Naive thymus-derived CD8-positive, alpha-beta T cell (primary cell): ENCODE results near the gene PRKCI. TPM values are rescaled to one million over a fixed set of nuclear protein-coding genes. Genes with fewer than 3 reads are reported as not detected.
"Not testable (repeated sequence)": the region's sequence is repeated elsewhere in the genome, so short reads cannot be mapped to it uniquely, and the experiment has no call there.

Experiments used
- ATAC-seq, 2 donors: fragments of 150-1000 bp; cut with Tn5 transposase in 1 of 2; sonication (Bioruptor Pico), chemical (Tn5 transposase) in 1 of 2; 1 replicate in 1 of 2; 2 replicates in 1 of 2; pipeline ENCODE4 v1.10.0; 2021; ENCODE audit warnings: mild to moderate bottlenecking in 2 of 2, moderate library complexity in 2 of 2
- POLR2A ChIA-PET: fragments of 350-600 bp; sonication (Branson Sonifier 250); formaldehyde crosslinking; loops from one replicate; lab custom pipeline; 2021; ENCODE audit warnings: antibody characterized with exemption; lab: Charles Lee
- DNase-seq, 10 donors: peaks; one replicate each; pipeline versions ENCODE4 v3.0.0 to v3.0.0-alpha.2; 2020 to 2022
- H3K27ac Mint-ChIP-seq, 10 donors: one replicate each; pipeline ENCODE4 v1.8.0; 2020 to 2022; ENCODE audit warnings: mild to moderate bottlenecking in 10 of 10, mixed read lengths in 10 of 10, moderate library complexity in 4 of 10, inconsistent platforms in 1 of 10
- H3K27me3 Mint-ChIP-seq, 5 donors: one replicate each; pipeline ENCODE4 v1.8.0; 2021 to 2022; ENCODE audit warnings: mixed read lengths in 5 of 5
- H3K36me3 Mint-ChIP-seq, 3 donors: one replicate each; pipeline ENCODE4 v1.8.0; 2020 to 2022; ENCODE audit warnings: mixed read lengths in 3 of 3, mild to moderate bottlenecking in 2 of 3, inconsistent platforms in 1 of 3
- H3K4me1 Mint-ChIP-seq, 4 donors: one replicate each; pipeline ENCODE4 v1.8.0; 2021 to 2022; ENCODE audit warnings: mixed read lengths in 4 of 4
- H3K4me3 Mint-ChIP-seq, 10 donors: one replicate each; pipeline ENCODE4 v1.8.0; 2020 to 2022; ENCODE audit warnings: mild to moderate bottlenecking in 10 of 10, mixed read lengths in 10 of 10, moderate library complexity in 6 of 10, inconsistent platforms in 1 of 10
- H3K9me3 Mint-ChIP-seq, 9 donors: one replicate each; pipeline ENCODE4 v1.8.0; 2020 to 2022; ENCODE audit warnings: mixed read lengths in 9 of 9, mild to moderate bottlenecking in 3 of 9, inconsistent platforms in 1 of 9, moderate library complexity in 1 of 9
- polyA plus RNA-seq, 3 donors: library from polyadenylated mRNA; unstranded; fragments of 300-500 nt; fragmentation: Illumina TruSeq; gene quantifications; one replicate each; pipeline ENCODE4 v1.2.3, GENCODE V29; 2021
- total RNA-seq, 8 experiments: library from RNA in 2 of 8; stranded (reverse) in 2 of 8; gene quantifications; one replicate each; pipeline ENCODE4 v1.2.3 and lab custom pipeline; 2021 to 2026

The PRKCI gene
- total and polyA plus RNA-seq, 5 experiments from 2014 or later, result 10.8 to 27.8 (median 15.0) TPM

DNA sequence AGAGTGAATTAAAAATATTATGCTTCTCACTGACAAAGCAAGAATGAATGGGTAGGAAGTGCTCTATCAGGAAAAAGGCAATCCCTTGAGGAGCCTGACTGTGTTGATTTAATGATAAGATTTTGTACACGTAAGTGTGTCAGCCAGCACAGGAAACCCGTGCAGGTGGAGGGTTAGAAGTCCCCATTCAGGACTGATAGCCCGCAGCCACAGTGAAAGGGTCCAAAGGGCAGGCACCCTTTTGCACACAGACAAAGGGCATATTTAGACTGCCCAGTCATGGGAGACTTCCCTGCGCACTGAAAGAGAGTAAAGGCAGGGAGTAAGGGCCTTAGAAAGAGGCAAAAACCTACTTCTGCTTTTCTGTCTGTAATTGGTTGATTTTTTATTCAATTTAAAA, 108.9 kb downstream of the PRKCI start:
- no peak overlapping the region for H3K27ac Mint-ChIP-seq
- H3K9me3 Mint-ChIP-seq, result peaks cover 0 to 2% (median 0%) of the 10 kb centered on the region in 9 donors
- H3K4me3 Mint-ChIP-seq, result no peak overlapping the region
- ATAC-seq (no peak), DNase-seq (no peak)
- peaks cover 0 to 10% (median 0%) of the 10 kb centered on the region in 4 donors for H3K4me1 Mint-ChIP-seq
- POLR2A ChIA-PET, result no interaction called here
- H3K36me3 Mint-ChIP-seq, result no peaks in the 10 kb centered on the region
- H3K27me3 Mint-ChIP-seq, result peaks cover 0 to 2% (median 0%) of the 10 kb centered on the region in 5 donors

DNA sequence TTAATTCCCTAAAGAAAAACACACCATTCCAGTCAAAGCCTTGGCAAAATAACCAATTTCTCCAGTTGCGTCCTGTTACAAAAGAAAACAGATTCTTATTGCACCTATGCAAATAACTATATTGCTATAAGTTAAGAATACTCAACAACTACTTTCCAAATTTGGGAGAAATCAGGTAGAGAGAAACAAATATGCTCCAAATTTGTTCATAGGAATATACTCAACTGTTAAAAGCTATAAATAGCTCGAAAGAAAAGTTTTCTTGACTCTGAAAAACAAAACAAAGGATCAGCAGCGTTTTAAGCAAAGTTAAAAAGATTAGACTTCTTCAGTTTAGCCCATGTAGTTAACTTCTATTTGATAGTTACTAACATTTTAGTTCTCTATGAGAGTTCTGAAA, 115.2 kb downstream of the PRKCI start:
- peaks cover 0 to 17% (median 6%) of the 10 kb centered on the region in 9 donors for H3K9me3 Mint-ChIP-seq
- H3K27ac Mint-ChIP-seq, result peak overlapping the region in 1 of 10 donors; percentile 34
- peaks cover 0 to under 1% (median 0%) of the 10 kb centered on the region in 4 donors for H3K4me1 Mint-ChIP-seq
- peaks cover 0 to under 1% (median 0%) of the 10 kb centered on the region in 5 donors for H3K27me3 Mint-ChIP-seq
- peaks cover 0 to 6% (median 0%) of the 10 kb centered on the region in 3 donors for H3K36me3 Mint-ChIP-seq
- no peak overlapping the region for H3K4me3 Mint-ChIP-seq
- DNase-seq, result no peak
- no peak for ATAC-seq
- POLR2A ChIA-PET, result no interaction called here

GRCh38 chr3:170338690-170339340, 116.6 kb downstream of the PRKCI start:
- POLR2A ChIA-PET, result no interaction called here
- no peak for ATAC-seq
- H3K27ac Mint-ChIP-seq, result no peak overlapping the region
- peaks cover 0 to 6% (median 0%) of the 10 kb centered on the region in 3 donors for H3K36me3 Mint-ChIP-seq
- H3K4me1 Mint-ChIP-seq, result no peaks in the 10 kb centered on the region
- no peaks in the 10 kb centered on the region for H3K27me3 Mint-ChIP-seq
- DNase-seq, result no peak
- H3K4me3 Mint-ChIP-seq, result no peak overlapping the region
- peaks cover 0 to 17% (median 6%) of the 10 kb centered on the region in 9 donors for H3K9me3 Mint-ChIP-seq

DNA sequence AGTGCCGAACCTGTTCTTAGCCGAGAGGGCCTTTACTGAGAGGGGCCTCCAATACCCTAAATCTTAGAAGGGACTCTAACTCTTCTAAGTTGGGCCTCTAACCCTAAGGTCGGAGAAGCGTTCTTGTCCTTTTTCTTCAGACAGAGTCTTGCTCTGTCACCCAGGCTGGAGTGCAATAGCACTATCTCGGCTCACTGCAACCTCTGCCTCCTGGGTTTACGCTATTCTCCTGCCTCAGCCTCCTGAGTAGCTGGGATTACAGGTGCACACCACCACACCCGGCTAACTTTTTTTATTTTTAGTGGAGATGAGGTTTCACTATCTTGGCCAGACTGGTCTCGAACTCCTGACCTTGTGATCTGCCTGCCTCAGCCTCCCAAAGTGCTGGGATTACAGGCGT, 120.0 kb downstream of the PRKCI start:
- POLR2A ChIA-PET, ATAC-seq, H3K4me3 Mint-ChIP-seq, H3K4me1 Mint-ChIP-seq, H3K36me3 Mint-ChIP-seq, DNase-seq, H3K27me3 Mint-ChIP-seq: not testable (repeated sequence)
- peak overlapping the region in 1 of 10 donors; percentile 73 for H3K27ac Mint-ChIP-seq
- peaks cover 0 to 16% (median 4%) of the 10 kb centered on the region in 9 donors for H3K9me3 Mint-ChIP-seq

DNA sequence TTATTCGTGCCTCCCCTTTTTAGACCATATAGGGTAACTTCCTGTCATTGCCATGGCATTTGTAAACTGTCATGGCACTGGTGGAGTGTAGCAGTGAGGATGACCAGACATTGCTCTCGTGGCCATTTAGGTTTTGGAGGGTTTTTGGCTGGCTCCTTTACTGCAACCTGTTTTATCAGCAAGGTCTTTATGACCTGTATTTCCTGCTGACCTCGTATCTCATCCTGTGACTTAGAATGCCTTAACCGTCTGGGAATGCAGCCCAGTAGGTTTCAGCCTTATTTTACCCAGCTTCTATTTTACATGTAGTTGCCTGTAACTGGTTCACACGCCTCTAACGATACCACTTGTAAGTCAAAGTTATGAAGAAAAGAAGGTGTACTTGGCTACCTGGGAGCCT, 121.6 kb downstream of the PRKCI start:
- not testable (repeated sequence) for H3K9me3 Mint-ChIP-seq, H3K27ac Mint-ChIP-seq, ATAC-seq, DNase-seq, H3K36me3 Mint-ChIP-seq, H3K4me3 Mint-ChIP-seq, H3K27me3 Mint-ChIP-seq
- H3K4me1 Mint-ChIP-seq, result peaks cover 0 to 12% (median 1%) of the 10 kb centered on the region in 4 donors
- POLR2A ChIA-PET, result interaction anchor here (1.0 kb wide), 1 partner anchor 13 kb away, joined by 3 read pairs; no protein-coding TSS in a partner anchor

- Mint-ChIP-seq H3K27ac (peak overlapping the region in 1 of 10 donors; percentile 14), H3K4me3 (no peak overlapping the region), H3K36me3 (no peaks in the 10 kb centered on the region), H3K9me3 (no peaks in the 10 kb centered on the region), H3K27me3 (no peaks in the 10 kb centered on the region), H3K4me1 (peaks cover 0 to 20% (median 1%) of the 10 kb centered on the region in 4 donors)
- POLR2A ChIA-PET, result interaction anchor here (1.0 kb wide), 1 partner anchor 12 kb away, joined by 3 read pairs; no protein-coding TSS in a partner anchor
- ATAC-seq (no peak), DNase-seq (no peak)
Observed at GRCh38 chr3:170344971-170345370, 122.7 kb downstream of the PRKCI start.

DNA sequence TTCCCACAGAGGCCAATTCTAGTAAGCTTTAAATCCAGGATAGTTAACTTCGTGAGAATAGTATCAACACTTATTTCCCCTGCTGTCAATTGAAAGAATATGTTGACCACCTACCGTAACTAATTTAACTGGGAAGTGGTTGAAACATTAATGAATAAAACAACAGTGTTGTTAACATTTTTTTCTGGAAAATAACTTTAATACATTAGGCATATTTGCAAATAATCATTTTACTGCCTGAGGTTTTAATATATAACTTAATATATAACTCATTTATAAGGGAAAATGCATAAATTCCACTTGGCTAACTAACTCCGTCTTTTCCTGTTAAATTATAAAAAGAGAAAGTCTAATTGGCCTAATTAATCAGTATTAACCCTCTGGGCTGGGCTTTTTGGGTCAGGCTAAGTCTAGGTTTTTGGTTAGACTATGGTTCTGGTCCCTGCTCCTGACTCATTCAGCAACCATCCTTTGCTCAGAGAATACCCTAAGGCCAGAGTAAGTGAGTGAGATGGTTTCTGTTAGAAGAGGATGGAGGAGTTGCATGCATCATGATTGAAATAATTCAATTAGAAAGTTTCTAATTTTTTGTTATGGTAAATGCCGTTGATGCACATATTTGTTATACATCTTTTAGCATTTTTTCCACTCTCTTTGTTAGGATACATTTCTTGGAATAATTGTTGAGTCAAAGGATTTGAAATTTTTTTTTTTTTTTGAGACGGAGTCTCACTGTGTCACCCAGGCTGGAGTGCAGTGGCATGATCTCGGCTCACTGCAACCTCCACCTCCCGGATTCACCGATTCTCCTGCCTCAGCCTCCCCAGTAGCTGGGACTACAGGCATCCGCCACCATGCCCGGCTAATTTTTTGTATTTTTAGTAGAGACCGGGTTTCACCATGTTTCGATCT, 124.5 kb downstream of the PRKCI start:
- Mint-ChIP-seq H3K4me1 (peaks cover 0 to 33% (median 4%) of the 10 kb centered on the region in 4 donors), H3K27ac (no peak overlapping the region), H3K36me3 (no peaks in the 10 kb centered on the region), H3K4me3 (no peak overlapping the region), H3K9me3 (no peaks in the 10 kb centered on the region), H3K27me3 (no peaks in the 10 kb centered on the region)
- POLR2A ChIA-PET, result interaction anchor here (1.4 kb wide), 1 partner anchor 10 kb away, joined by 3 read pairs; no protein-coding TSS in a partner anchor
- DNase-seq (no peak), ATAC-seq (no peak)

GRCh38 chr3:170350515-170351413, 128.5 kb downstream of the PRKCI start:
- no peaks in the 10 kb centered on the region for H3K36me3 Mint-ChIP-seq
- no peaks in the 10 kb centered on the region for H3K27me3 Mint-ChIP-seq
- H3K4me1 Mint-ChIP-seq, result peaks cover 4 to 65% (median 15%) of the 10 kb centered on the region in 4 donors
- POLR2A ChIA-PET, result interaction anchor here (0.6 kb wide), 1 partner anchor 100 kb away, joined by 3 read pairs; no protein-coding TSS in a partner anchor
- DNase-seq (no peak), ATAC-seq (no peak)
- no peaks in the 10 kb centered on the region for H3K9me3 Mint-ChIP-seq
- peak overlapping the region in 1 of 10 donors; percentile 3 for H3K4me3 Mint-ChIP-seq
- H3K27ac Mint-ChIP-seq, result peak overlapping the region in 5 of 10 donors; percentile 35 to 58 (median 53)

DNA sequence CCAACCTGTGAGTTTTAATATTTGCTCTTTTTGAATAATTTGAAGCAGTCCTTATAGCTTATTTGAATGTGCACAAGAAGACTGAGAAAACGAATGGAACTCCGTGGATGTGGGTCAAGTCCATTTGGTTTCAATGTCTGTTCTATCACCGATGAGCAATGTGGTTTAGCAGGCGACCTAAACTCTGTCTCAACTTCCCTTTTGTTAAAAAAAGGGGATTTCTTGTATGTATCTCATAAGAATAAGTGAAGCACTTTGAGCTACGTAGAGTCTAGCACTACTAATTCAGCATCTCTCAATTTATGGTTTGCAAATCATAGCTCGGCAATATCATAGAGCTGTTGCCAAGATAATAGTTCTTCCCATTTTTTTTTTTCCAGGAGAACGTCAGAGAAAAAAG, 130.7 kb downstream of the PRKCI start:
- H3K36me3 Mint-ChIP-seq, result peaks cover 0 to 2% (median 0%) of the 10 kb centered on the region in 3 donors
- H3K27ac Mint-ChIP-seq, result peak overlapping the region in 3 of 10 donors; percentile 5 to 53 (median 9)
- DNase-seq (no peak), ATAC-seq (no peak)
- H3K4me3 Mint-ChIP-seq, result no peak overlapping the region
- H3K4me1 Mint-ChIP-seq, result peaks cover 10 to 74% (median 27%) of the 10 kb centered on the region in 4 donors
- H3K27me3 Mint-ChIP-seq, result no peaks in the 10 kb centered on the region
- POLR2A ChIA-PET, result no interaction called here
- H3K9me3 Mint-ChIP-seq, result no peaks in the 10 kb centered on the region

- Mint-ChIP-seq H3K36me3 (peaks cover 0 to 2% (median 0%) of the 10 kb centered on the region in 3 donors), H3K4me3 (no peak overlapping the region), H3K27ac (peak overlapping the region in 6 of 10 donors; percentile 25 to 96 (median 75)), H3K27me3 (no peaks in the 10 kb centered on the region), H3K9me3 (no peaks in the 10 kb centered on the region), H3K4me1 (peaks cover 12 to 74% (median 31%) of the 10 kb centered on the region in 4 donors)
- POLR2A ChIA-PET, result no interaction called here
- DNase-seq, result no peak
- ATAC-seq, result no peak
Observed at GRCh38 chr3:170353485-170353884, 131.3 kb downstream of the PRKCI start.

- DNase-seq, result no peak
- ATAC-seq, result no peak
- peaks cover 16 to 73% (median 39%) of the 10 kb centered on the region in 4 donors for H3K4me1 Mint-ChIP-seq
- peaks cover 0 to 3% (median 2%) of the 10 kb centered on the region in 3 donors for H3K36me3 Mint-ChIP-seq
- no peaks in the 10 kb centered on the region for H3K27me3 Mint-ChIP-seq
- POLR2A ChIA-PET, result interaction anchor here (0.6 kb wide), 2 partner anchors 8 to 324 kb away, joined by 3 to 4 read pairs; no protein-coding TSS in a partner anchor
- peaks cover 0 to 5% (median 0%) of the 10 kb centered on the region in 9 donors for H3K9me3 Mint-ChIP-seq
- H3K4me3 Mint-ChIP-seq, result peak overlapping the region in 2 of 10 donors; percentile 19 to 56
- H3K27ac Mint-ChIP-seq, result peak overlapping the region in 4 of 10 donors; percentile 24 to 96 (median 36)
Observed at GRCh38 chr3:170354760-170355159, 132.5 kb downstream of the PRKCI start.
